DOHH2 (cell line): ENCODE data around the gene ERN1.

ENCODE experiments used
- H3F3A ChIP-seq: fragments of 200-600 bp; sonication (generic), shearing (Covaris generic); 2 replicates; pipeline ENCODE4 v1.6.0; 2016; ENCODE audit warnings: antibody characterized with exemption, mild to moderate bottlenecking; ENCODE audit not compliant: control insufficient read depth, insufficient read depth
- H3K27ac ChIP-seq: fragments of 200-600 bp; sonication (generic); 2 replicates; pipeline ENCODE4 v1.5.1; 2014; ENCODE audit warnings: low read depth, mild to moderate bottlenecking, low read length, moderate library complexity
- H3K27me3 ChIP-seq: fragments of 200-600 bp; sonication (generic); 2 replicates; pipeline ENCODE4 v1.6.1; 2014; ENCODE audit warnings: mild to moderate bottlenecking, low read length, mixed read lengths; ENCODE audit not compliant: control insufficient read depth
- H3K36me3 ChIP-seq: fragments of 200-600 bp; sonication (generic); 2 replicates; pipeline ENCODE4 v1.6.1; 2014; ENCODE audit warnings: mild to moderate bottlenecking, low read length, moderate library complexity, mixed read lengths; ENCODE audit not compliant: control insufficient read depth
- H3K4me1 ChIP-seq: fragments of 200-600 bp; sonication (generic); 2 replicates; pipeline ENCODE4 v1.6.1; 2014; ENCODE audit warnings: mild to moderate bottlenecking, low read length, mixed read lengths; ENCODE audit not compliant: control insufficient read depth
- H3K4me2 ChIP-seq: fragments of 200-600 bp; sonication (generic); 2 replicates; pipeline ENCODE4 v1.6.0; 2014; ENCODE audit warnings: mild to moderate bottlenecking, low read length, moderate library complexity
- H3K4me3 ChIP-seq: fragments of 200-600 bp; sonication (generic); 2 replicates; pipeline ENCODE4 v1.5.1; 2014; ENCODE audit warnings: mild to moderate bottlenecking, low read length, mixed read lengths
- H3K79me2 ChIP-seq: fragments of 200-600 bp; sonication (generic); 2 replicates; pipeline ENCODE4 v1.6.1; 2014; ENCODE audit warnings: mild to moderate bottlenecking, low read length, mixed read lengths; ENCODE audit not compliant: control insufficient read depth
- H3K9me2 ChIP-seq: fragments of 200-600 bp; sonication (generic); replicated peaks from 2 replicates; pipeline ENCODE4 v1.6.1; 2014; ENCODE audit warnings: mild to moderate bottlenecking, low read length, mixed read lengths; ENCODE audit not compliant: control insufficient read depth
- H3K9me3 ChIP-seq: fragments of 200-600 bp; sonication (generic); 2 replicates; pipeline ENCODE4 v1.6.1; 2014; ENCODE audit warnings: antibody characterized with exemption, low read length, mixed read lengths; ENCODE audit not compliant: control insufficient read depth, insufficient read depth
- H4K20me1 ChIP-seq: fragments of 200-600 bp; sonication (generic); 2 replicates; pipeline ENCODE4 v1.6.0; 2014; ENCODE audit warnings: low read depth, mild to moderate bottlenecking, antibody characterized with exemption, low read length, moderate library complexity; ENCODE audit not compliant: control insufficient read depth, insufficient read depth
- CTCF ChIP-seq: fragments of 200-600 bp; sonication (generic); IDR thresholded peaks from one replicate; pipeline ENCODE4 v1.5.1; 2014; ENCODE audit warnings: antibody characterized with exemption, mild to moderate bottlenecking, low read depth, low read length; ENCODE audit not compliant: poor library complexity, severe bottlenecking
- EZH2phosphoT487 ChIP-seq: fragments of 200-600 bp; sonication (generic); IDR thresholded peaks from 2 replicates; pipeline ENCODE4 v1.6.1; 2017; ENCODE audit warnings: borderline replicate concordance, mild to moderate bottlenecking, antibody characterized with exemption, low read length, moderate library complexity, mixed read lengths

Gene ERN1

GRCh38 chr17:64083563-64084085 lies 46.3 kb downstream of the ERN1 start:
- Histone ChIP-seq H3K4me1 (peaks cover 12% of the 10 kb centered on the region), H3K36me3 (no peaks in the 10 kb centered on the region), H3K4me2 (no peak overlapping the region), H3K4me3 (no peak overlapping the region), H3K9me3 (no peaks in the 10 kb centered on the region), H3F3A (no peaks in the 10 kb centered on the region), H3K79me2 (no peaks in the 10 kb centered on the region), H3K27me3 (peaks cover 18% of the 10 kb centered on the region), H4K20me1 (no peaks in the 10 kb centered on the region), H3K9me2 (no peaks in the 10 kb centered on the region), H3K27ac (no peak overlapping the region)
- TF ChIP-seq CTCF = no peak
- TF ChIP-seq EZH2phosphoT487 = no peak

GRCh38 chr17:64083093-64083492 lies 46.9 kb downstream of the ERN1 start:
- Histone ChIP-seq H3K27ac (no peak overlapping the region), H3K4me2 (no peak overlapping the region), H3K36me3 (no peaks in the 10 kb centered on the region), H3F3A (no peaks in the 10 kb centered on the region), H3K9me2 (no peaks in the 10 kb centered on the region), H3K79me2 (no peaks in the 10 kb centered on the region), H3K4me3 (no peak overlapping the region), H3K9me3 (no peaks in the 10 kb centered on the region), H4K20me1 (no peaks in the 10 kb centered on the region), H3K4me1 (peaks cover 12% of the 10 kb centered on the region), H3K27me3 (peaks cover 18% of the 10 kb centered on the region)
- TF ChIP-seq EZH2phosphoT487 = no peak
- TF ChIP-seq CTCF = no peak

DNA sequence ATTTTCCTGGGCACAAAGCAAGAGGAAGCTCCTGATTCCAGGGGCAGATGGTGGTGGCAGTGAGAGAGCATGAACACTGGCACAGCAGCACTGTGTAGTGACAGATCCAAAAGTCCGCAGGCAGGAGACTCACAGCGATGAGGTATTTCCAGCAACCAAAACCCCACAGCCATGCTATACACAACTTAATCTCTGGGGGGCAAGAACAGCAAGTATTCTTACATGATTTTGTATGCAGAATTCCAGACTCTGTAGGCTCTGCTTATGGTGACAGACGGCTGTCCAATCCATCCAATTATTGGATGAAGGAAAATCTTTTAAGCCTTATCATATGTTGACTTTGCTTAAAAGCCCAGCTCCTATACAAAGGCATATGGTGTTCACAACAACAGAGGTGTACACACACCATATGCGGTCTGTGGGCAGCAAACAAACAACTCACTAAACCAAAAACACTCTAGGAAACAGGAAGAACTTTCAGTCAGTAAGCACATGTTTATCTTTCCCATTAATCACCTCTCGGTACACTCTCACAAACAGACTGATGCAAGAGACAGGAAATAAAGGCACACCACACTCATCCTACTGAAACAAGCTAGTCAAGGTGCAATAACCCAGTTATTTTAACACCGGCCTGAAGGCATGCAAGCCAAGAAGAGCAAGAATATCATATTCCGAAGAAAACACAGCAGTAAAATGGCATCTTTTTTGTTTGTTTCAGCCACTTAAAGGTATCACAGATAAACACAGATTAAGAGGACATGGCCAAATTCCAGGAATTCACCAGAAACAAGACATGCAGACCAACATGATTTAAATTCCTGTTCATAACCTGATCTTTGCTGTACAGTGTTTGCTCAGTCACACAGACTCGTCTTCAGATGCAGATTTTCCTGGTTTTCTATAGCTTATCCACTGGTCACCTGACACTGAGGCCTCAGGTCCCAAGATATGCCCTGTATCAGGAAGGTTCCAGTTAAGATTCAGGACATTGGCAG lies 47.8 kb downstream of the ERN1 start:
- Histone ChIP-seq H3K4me3 (no peak overlapping the region), H3K4me1 (peaks cover 14% of the 10 kb centered on the region), H3K79me2 (no peaks in the 10 kb centered on the region)

More for the DNA sequence above, 47.8 kb downstream of the ERN1 start:
- no peaks in the 10 kb centered on the region for H3F3A ChIP-seq
- no peak overlapping the region for H3K27ac ChIP-seq
- H3K36me3 ChIP-seq = no peaks in the 10 kb centered on the region
- H3K9me3 ChIP-seq = no peaks in the 10 kb centered on the region
- no peaks in the 10 kb centered on the region for H4K20me1 ChIP-seq
- H3K27me3 ChIP-seq = peaks cover 15% of the 10 kb centered on the region
- H3K4me2 ChIP-seq = no peak overlapping the region
- no peak for TF ChIP-seq EZH2phosphoT487
- no peak for TF ChIP-seq CTCF
- H3K9me2 ChIP-seq = no peaks in the 10 kb centered on the region
